ENCODE data around the gene ADGRG3.

The ADGRG3 gene

GRCh38 chr16:57646388-57647039 is 21.6 kb upstream of the ADGRG3 start:
- DNase-seq: no peak

GRCh38 chr16:57647136-57647875 is 20.8 kb upstream of the ADGRG3 start:
- DNase-seq: peak; percentile 35

- no peak for DNase-seq
Measured at GRCh38 chr16:57648125-57648524, 20.0 kb upstream of the ADGRG3 start.

GRCh38 chr16:57648581-57649442 is 19.3 kb upstream of the ADGRG3 start:
- DNase-seq: peak; percentile 52

- DNase-seq: no peak
Measured at GRCh38 chr16:57649443-57649751, 18.7 kb upstream of the ADGRG3 start.

- no peak for DNase-seq
Measured at GRCh38 chr16:57649846-57650245, 18.3 kb upstream of the ADGRG3 start.

- DNase-seq: no peak
Measured at GRCh38 chr16:57651344-57652333, 16.5 kb upstream of the ADGRG3 start.

GRCh38 chr16:57652695-57653471 is 15.2 kb upstream of the ADGRG3 start:
- no peak for DNase-seq

- DNase-seq: no peak
Measured at GRCh38 chr16:57653936-57654335, 14.2 kb upstream of the ADGRG3 start.

GRCh38 chr16:57656342-57656955 is 11.7 kb upstream of the ADGRG3 start:
- no peak for DNase-seq

GRCh38 chr16:57657228-57657627 is 10.9 kb upstream of the ADGRG3 start:
- no peak for DNase-seq

GRCh38 chr16:57658130-57658877 is 9.8 kb upstream of the ADGRG3 start:
- no peak for DNase-seq

- no peak for DNase-seq
Measured at GRCh38 chr16:57658878-57659674, 9.0 kb upstream of the ADGRG3 start.

GRCh38 chr16:57660715-57661463 is 7.2 kb upstream of the ADGRG3 start:
- DNase-seq: no peak

GRCh38 chr16:57661510-57661909 is 6.6 kb upstream of the ADGRG3 start:
- DNase-seq: no peak

GRCh38 chr16:57661936-57662906 is 5.9 kb upstream of the ADGRG3 start:
- DNase-seq: no peak

GRCh38 chr16:57663436-57663835 is 4.7 kb upstream of the ADGRG3 start:
- DNase-seq: no peak

All from NCI-H226 (cell line).